K562 (cell line): ENCODE results near the gene CLDN7. TPM values are rescaled to one million over a fixed set of nuclear protein-coding genes. Genes with fewer than 3 reads are reported as not detected.
A peak's percentile ranks its signal among the peaks of the same experiment; 100 is the strongest.

ENCODE experiments used
- CBX3 ChIP-seq, 2 experiments: IDR thresholded peaks; 1 replicate in 1 of 2; 2 replicates in 1 of 2; pipeline ENCODE4 v1.6.1; 2012; ENCODE audit warnings: inconsistent platforms in 2 of 2, low read length in 2 of 2, borderline replicate concordance in 1 of 2, control low read depth in 1 of 2
- HDAC3 ChIP-seq: fragments of 450-650 bp; IDR thresholded peaks from 2 replicates; pipeline ENCODE4 v1.6.1; 2018; ENCODE audit warnings: borderline replicate concordance, mild to moderate bottlenecking, moderate library complexity; ENCODE audit not compliant: partially characterized antibody
- KLF1 ChIP-seq: fragments of 450-650 bp; IDR thresholded peaks from 2 replicates; pipeline ENCODE4 v1.6.1; 2016; ENCODE audit warnings: missing genetic modification characterization, missing compliant biosample characterization
- NEUROD1 ChIP-seq: fragments of 150-350 bp; IDR thresholded peaks from 2 replicates; pipeline ENCODE4 v1.6.1; 2014; ENCODE audit warnings: borderline replicate concordance, low read length, low read depth; ENCODE audit not compliant: partially characterized antibody
- NR4A1 ChIP-seq, 2 experiments: fragments of 250-450 bp in 1 of 2; fragments of 450-650 bp in 1 of 2; sonication (Bioruptor Pico) in 1 of 2; IDR thresholded peaks; 2 replicates each; pipeline versions ENCODE4 v1.4.0 to v1.6.1; 2016 to 2020; ENCODE audit warnings: mild to moderate bottlenecking in 2 of 2, missing compliant biosample characterization in 1 of 2, missing genetic modification characterization in 1 of 2, moderate library complexity in 1 of 2
- NRF1 ChIP-seq, 2 experiments: fragments of 450-650 bp; IDR thresholded peaks in 1 of 2; conservative IDR thresholded peaks in 1 of 2; 2 replicates each; pipeline ENCODE4 v1.6.1; 2014; ENCODE audit warnings: mild to moderate bottlenecking in 2 of 2
- PML ChIP-seq: IDR thresholded peaks from 2 replicates; pipeline ENCODE4 v1.6.1; 2012; ENCODE audit warnings: low read length, inconsistent platforms
- RBM15 ChIP-seq: fragments of 200-400 bp; formaldehyde crosslinking; IDR thresholded peaks from 2 replicates; pipeline ENCODE4 v1.6.1; 2018; ENCODE audit warnings: mild to moderate bottlenecking, low read length, moderate library complexity; ENCODE audit not compliant: insufficient read depth
- SOX6 ChIP-seq: fragments of 450-650 bp; IDR thresholded peaks from 2 replicates; pipeline ENCODE4 v1.6.1; 2014; ENCODE audit warnings: mild to moderate bottlenecking
- SREBF1 ChIP-seq: fragments of 150-350 bp; IDR thresholded peaks from 2 replicates; pipeline ENCODE4 v1.6.1; 2014; ENCODE audit warnings: antibody characterized with exemption, low read depth, low read length, borderline replicate concordance
- TAF15 ChIP-seq: fragments of 200-400 bp; formaldehyde crosslinking; IDR thresholded peaks from 2 replicates; pipeline ENCODE4 v1.6.1; 2017; ENCODE audit warnings: mild to moderate bottlenecking, low read depth, low read length, moderate library complexity
- TCF7 ChIP-seq: sonication (generic); IDR thresholded peaks from 2 replicates; pipeline ENCODE4 v1.6.1; 2016; ENCODE audit warnings: antibody characterized with exemption, borderline replicate concordance
- THRAP3 ChIP-seq: fragments of 450-650 bp; IDR thresholded peaks from 2 replicates; pipeline ENCODE4 v1.6.1; 2016; ENCODE audit warnings: mild to moderate bottlenecking, inconsistent platforms, borderline replicate concordance
- XRCC4 ChIP-seq: IDR thresholded peaks from one replicate; pipeline ENCODE4 v1.6.1; 2011; ENCODE audit not compliant: insufficient read depth, insufficient read length; ENCODE audit errors: extremely low read depth
- ZNF282 ChIP-seq: sonication (generic); formaldehyde crosslinking; IDR thresholded peaks from 2 replicates; pipeline ENCODE4 v1.8.1; 2023; ENCODE audit warnings: missing genetic modification reagents
- ZNF583 ChIP-seq: fragments of 250-450 bp; sonication (Bioruptor Pico); IDR thresholded peaks from 2 replicates; pipeline ENCODE4 v1.4.0; 2020
- ZNF668 ChIP-seq: fragments of 250-450 bp; sonication (Bioruptor Pico); IDR thresholded peaks from 2 replicates; pipeline ENCODE4 v1.8.0; 2022; ENCODE audit warnings: mild to moderate bottlenecking, inconsistent platforms
- ZNF780A ChIP-seq: fragments of 250-450 bp; sonication (Bioruptor Pico); IDR thresholded peaks from 2 replicates; pipeline ENCODE4 v1.5.0; 2021; ENCODE audit warnings: mild to moderate bottlenecking
- ZNF79 ChIP-seq: fragments of 250-450 bp; sonication (Bioruptor Pico); IDR thresholded peaks from 2 replicates; pipeline ENCODE4 v1.4.0; 2020; ENCODE audit warnings: low read depth, mild to moderate bottlenecking, moderate library complexity
- polyA plus RNA-seq, 8 experiments: library from polyadenylated mRNA; depleted of rRNA in 4 of 8; stranded (reverse) in 5 of 8; unstranded in 3 of 8; fragments of >200 nt; fragmentation: Nextera tagmentation in 2 of 8; fragmentation: Illumina TruSeq in 1 of 8; extraction: Ambion mirVana in 2 of 8; extraction: Trizol in 1 of 8; gene quantifications; 2 replicates each; pipeline versions ENCODE4 v1.2.1 to v1.2.3, GENCODE V29; 2011 to 2014; ENCODE audit warnings: inconsistent platforms in 1 of 8, missing spikeins in 1 of 8
- total RNA-seq, 7 experiments: library from RNA; depleted of rRNA in 6 of 7; stranded (reverse); fragments of >200 nt in 6 of 7; fragmentation: Illumina TruSeq in 2 of 7; extraction: Trizol in 2 of 7; gene quantifications; 2 replicates each; pipeline versions ENCODE4 v1.2.1 to v1.2.3, GENCODE V29; 2011 to 2021; ENCODE audit warnings: low replicate concordance in 1 of 7
- TF ChIP-seq, protein P1 (sequence below): sonication (generic); formaldehyde crosslinking; IDR thresholded peaks from 2 replicates; pipeline ENCODE4 v1.8.1; 2023; ENCODE audit warnings: mild to moderate bottlenecking, missing genetic modification reagents
- TF ChIP-seq, protein P2 (sequence below): sonication (generic); formaldehyde crosslinking; IDR thresholded peaks from 2 replicates; pipeline ENCODE4 v1.8.0; 2022; ENCODE audit warnings: mild to moderate bottlenecking, missing genetic modification reagents
- TF ChIP-seq, protein P3 (sequence below), 2 experiments: fragments of 450-650 bp in 1 of 2; IDR thresholded peaks; 2 replicates each; pipeline ENCODE4 v1.6.1; 2011 to 2017; ENCODE audit warnings: low read depth in 2 of 2, antibody characterized with exemption in 1 of 2, borderline replicate concordance in 1 of 2, low read length in 1 of 2, mild to moderate bottlenecking in 1 of 2, mixed read lengths in 1 of 2; ENCODE audit not compliant: control insufficient read depth in 1 of 2

CLDN7 gene
- total and polyA plus RNA-seq, 9 of the 15 experiments (the other 6 are each of a cell fraction or from before 2014, with no cell fraction given): 2.2 to 14.5 (median 7.6) TPM

DNA sequence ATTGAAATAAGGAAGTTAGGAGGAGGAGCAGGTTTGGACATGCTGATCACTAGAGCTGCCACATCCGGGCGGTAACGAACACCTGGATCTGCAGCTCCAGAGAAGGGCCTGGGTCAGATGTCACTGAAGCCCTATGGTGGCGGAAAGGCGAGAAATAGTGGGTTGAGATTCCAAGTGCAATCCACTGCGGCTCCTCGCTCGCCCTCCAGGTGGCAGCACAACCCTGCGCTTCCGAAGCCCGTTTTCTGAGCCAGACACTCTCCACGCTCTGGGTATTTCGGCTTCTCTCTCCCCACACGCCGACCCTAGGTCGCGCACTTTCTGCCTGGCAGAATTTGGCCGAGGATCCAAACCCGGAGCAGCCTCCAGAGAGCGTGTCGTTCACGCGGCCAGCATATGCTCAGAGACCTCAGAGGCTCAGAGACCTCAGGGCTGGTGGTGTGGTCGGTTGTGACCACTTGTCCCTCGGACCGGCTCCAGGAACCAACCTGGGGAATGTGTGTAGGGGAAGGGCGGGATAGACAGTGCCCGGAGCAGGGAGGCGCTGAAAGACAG, 18.3 kb upstream of the CLDN7 start (continued):
- TF ChIP-seq RBM15 (no peak), HDAC3 (no peak), TCF7 (no peak), SREBF1 (no peak), SOX6 (no peak), NRF1 (conservative IDR thresholded peaks at IDR 0.05 in 1 of 2, IDR thresholded peaks at IDR 0.05 in 1 of 2) (peak in 1 of 2 experiments; percentile 35; a peak in 1 of 4 replicates), NR4A1 (CRISPR knock-in tag; IDR thresholded peaks at IDR 0.05) (no peak), NR4A1 (tag; IDR thresholded peaks at IDR 0.05) (no peak), XRCC4 (no peak), ZNF583 (no peak), CBX3 (IDR thresholded peaks at IDR 0.05; ENCODE audit: borderline replicate concordance in 1 of 2, low read length in 2 of 2) (peak in 1 of 2 experiments; percentile 82; a peak in 1 of 3 replicates), THRAP3 (no peak), KLF1 (tag) (no peak), TAF15 (no peak), PML (no peak), NEUROD1 (no peak), ZNF282 (CRISPR knock-in tag) (no peak), ZNF79 (CRISPR knock-in tag) (no peak), ZNF780A (CRISPR knock-in tag) (no peak), ZNF668 (CRISPR knock-in tag) (no peak)
- TF ChIP-seq, protein P1, sequence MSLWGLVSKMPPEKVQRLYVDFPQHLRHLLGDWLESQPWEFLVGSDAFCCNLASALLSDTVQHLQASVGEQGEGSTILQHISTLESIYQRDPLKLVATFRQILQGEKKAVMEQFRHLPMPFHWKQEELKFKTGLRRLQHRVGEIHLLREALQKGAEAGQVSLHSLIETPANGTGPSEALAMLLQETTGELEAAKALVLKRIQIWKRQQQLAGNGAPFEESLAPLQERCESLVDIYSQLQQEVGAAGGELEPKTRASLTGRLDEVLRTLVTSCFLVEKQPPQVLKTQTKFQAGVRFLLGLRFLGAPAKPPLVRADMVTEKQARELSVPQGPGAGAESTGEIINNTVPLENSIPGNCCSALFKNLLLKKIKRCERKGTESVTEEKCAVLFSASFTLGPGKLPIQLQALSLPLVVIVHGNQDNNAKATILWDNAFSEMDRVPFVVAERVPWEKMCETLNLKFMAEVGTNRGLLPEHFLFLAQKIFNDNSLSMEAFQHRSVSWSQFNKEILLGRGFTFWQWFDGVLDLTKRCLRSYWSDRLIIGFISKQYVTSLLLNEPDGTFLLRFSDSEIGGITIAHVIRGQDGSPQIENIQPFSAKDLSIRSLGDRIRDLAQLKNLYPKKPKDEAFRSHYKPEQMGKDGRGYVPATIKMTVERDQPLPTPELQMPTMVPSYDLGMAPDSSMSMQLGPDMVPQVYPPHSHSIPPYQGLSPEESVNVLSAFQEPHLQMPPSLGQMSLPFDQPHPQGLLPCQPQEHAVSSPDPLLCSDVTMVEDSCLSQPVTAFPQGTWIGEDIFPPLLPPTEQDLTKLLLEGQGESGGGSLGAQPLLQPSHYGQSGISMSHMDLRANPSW: no peak
- TF ChIP-seq, protein P2, sequence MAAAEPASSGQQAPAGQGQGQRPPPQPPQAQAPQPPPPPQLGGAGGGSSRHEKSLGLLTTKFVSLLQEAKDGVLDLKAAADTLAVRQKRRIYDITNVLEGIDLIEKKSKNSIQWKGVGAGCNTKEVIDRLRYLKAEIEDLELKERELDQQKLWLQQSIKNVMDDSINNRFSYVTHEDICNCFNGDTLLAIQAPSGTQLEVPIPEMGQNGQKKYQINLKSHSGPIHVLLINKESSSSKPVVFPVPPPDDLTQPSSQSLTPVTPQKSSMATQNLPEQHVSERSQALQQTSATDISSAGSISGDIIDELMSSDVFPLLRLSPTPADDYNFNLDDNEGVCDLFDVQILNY (CRISPR knock-in tag): 0 out of 2 replicates have a peak, but pooled peaks have one; percentile 16
- TF ChIP-seq, protein P3, sequence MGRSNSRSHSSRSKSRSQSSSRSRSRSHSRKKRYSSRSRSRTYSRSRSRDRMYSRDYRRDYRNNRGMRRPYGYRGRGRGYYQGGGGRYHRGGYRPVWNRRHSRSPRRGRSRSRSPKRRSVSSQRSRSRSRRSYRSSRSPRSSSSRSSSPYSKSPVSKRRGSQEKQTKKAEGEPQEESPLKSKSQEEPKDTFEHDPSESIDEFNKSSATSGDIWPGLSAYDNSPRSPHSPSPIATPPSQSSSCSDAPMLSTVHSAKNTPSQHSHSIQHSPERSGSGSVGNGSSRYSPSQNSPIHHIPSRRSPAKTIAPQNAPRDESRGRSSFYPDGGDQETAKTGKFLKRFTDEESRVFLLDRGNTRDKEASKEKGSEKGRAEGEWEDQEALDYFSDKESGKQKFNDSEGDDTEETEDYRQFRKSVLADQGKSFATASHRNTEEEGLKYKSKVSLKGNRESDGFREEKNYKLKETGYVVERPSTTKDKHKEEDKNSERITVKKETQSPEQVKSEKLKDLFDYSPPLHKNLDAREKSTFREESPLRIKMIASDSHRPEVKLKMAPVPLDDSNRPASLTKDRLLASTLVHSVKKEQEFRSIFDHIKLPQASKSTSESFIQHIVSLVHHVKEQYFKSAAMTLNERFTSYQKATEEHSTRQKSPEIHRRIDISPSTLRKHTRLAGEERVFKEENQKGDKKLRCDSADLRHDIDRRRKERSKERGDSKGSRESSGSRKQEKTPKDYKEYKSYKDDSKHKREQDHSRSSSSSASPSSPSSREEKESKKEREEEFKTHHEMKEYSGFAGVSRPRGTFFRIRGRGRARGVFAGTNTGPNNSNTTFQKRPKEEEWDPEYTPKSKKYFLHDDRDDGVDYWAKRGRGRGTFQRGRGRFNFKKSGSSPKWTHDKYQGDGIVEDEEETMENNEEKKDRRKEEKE (IDR thresholded peaks at IDR 0.05; ENCODE audit: borderline replicate concordance in 1 of 2, control insufficient read depth in 1 of 2, low read depth in 2 of 2, low read length in 1 of 2): 0 out of 4 replicates have a peak, but pooled peaks of 1 of the 2 experiments have one; percentile 50
